H9 (cell line): Measurements from ENCODE around the gene ENOX2. TPM values are rescaled to one million over a fixed set of nuclear protein-coding genes. Genes with fewer than 3 reads are reported as not detected.
A peak's percentile ranks its signal among the peaks of the same experiment; 100 is the strongest.

Source experiments
- DNase-seq: peaks from one replicate; pipeline ENCODE4 v3.0.0-alpha.2; 2017
- H2AFZ ChIP-seq: one replicate; pipeline ENCODE4 v1.6.1; 2013; ENCODE audit warnings: mild to moderate bottlenecking, low read length, control low read depth, moderate library complexity
- H2AK5ac ChIP-seq: 2 replicates; pipeline ENCODE4 v1.6.1; 2013; ENCODE audit warnings: low read length, control low read depth, mixed read lengths; ENCODE audit not compliant: insufficient read length
- H2BK120ac ChIP-seq: one replicate; pipeline ENCODE4 v1.6.1; 2013; ENCODE audit warnings: low read depth, mild to moderate bottlenecking, low read length, control low read depth, inconsistent platforms; ENCODE audit not compliant: poor library complexity, severe bottlenecking
- H2BK12ac ChIP-seq: 2 replicates; pipeline ENCODE4 v1.6.1; 2013; ENCODE audit warnings: low read length, control low read depth, mixed read lengths, low read depth; ENCODE audit not compliant: insufficient read length
- H2BK15ac ChIP-seq: 2 replicates; pipeline ENCODE4 v1.6.1; 2013; ENCODE audit warnings: low read depth, low read length, control low read depth
- H2BK20ac ChIP-seq: one replicate; pipeline ENCODE4 v1.6.1; 2013; ENCODE audit warnings: low read depth, mild to moderate bottlenecking, low read length, control low read depth, inconsistent platforms; ENCODE audit not compliant: poor library complexity, severe bottlenecking
- H2BK5ac ChIP-seq: 2 replicates; pipeline ENCODE4 v1.6.1; 2013; ENCODE audit warnings: low read length, control low read depth, mixed read lengths; ENCODE audit not compliant: insufficient read length
- H3K14ac ChIP-seq: 2 replicates; pipeline ENCODE4 v1.6.1; 2013; ENCODE audit warnings: low read length, control low read depth; ENCODE audit not compliant: insufficient read depth
- H3K18ac ChIP-seq: 2 replicates; pipeline ENCODE4 v1.6.1; 2013; ENCODE audit warnings: low read depth, mild to moderate bottlenecking, mixed read lengths, low read length, control low read depth; ENCODE audit not compliant: insufficient read length
- H3K23ac ChIP-seq: 2 replicates; pipeline ENCODE4 v1.6.1; 2013; ENCODE audit warnings: low read length, control low read depth, mixed read lengths, low read depth; ENCODE audit not compliant: insufficient read length
- H3K23me2 ChIP-seq: 2 replicates; pipeline ENCODE4 v1.6.1; 2013; ENCODE audit warnings: low read depth, mild to moderate bottlenecking, mixed read lengths, low read length, control low read depth; ENCODE audit not compliant: insufficient read length, poor library complexity, severe bottlenecking
- H3K27ac ChIP-seq: 2 replicates; pipeline ENCODE4 v1.5.1; 2013; ENCODE audit warnings: low read length, control low read depth, mixed read lengths, low read depth; ENCODE audit not compliant: insufficient read length
- H3K27me3 ChIP-seq: 2 replicates; pipeline ENCODE4 v1.6.1; 2013; ENCODE audit warnings: low read length, control low read depth, inconsistent platforms; ENCODE audit not compliant: insufficient read depth
- H3K4ac ChIP-seq: 2 replicates; pipeline ENCODE4 v1.6.1; 2013; ENCODE audit warnings: low read depth, mild to moderate bottlenecking, control low read depth, inconsistent platforms, low read length, moderate library complexity
- H3K4me1 ChIP-seq: 2 replicates; pipeline ENCODE4 v1.6.1; 2013; ENCODE audit warnings: low read length, control low read depth, inconsistent platforms; ENCODE audit not compliant: insufficient read depth
- H3K4me2 ChIP-seq: 2 replicates; pipeline ENCODE4 v1.6.1; 2013; ENCODE audit warnings: low read length, control low read depth, mixed read lengths; ENCODE audit not compliant: insufficient read length, insufficient read depth
- H3K56ac ChIP-seq: 2 replicates; pipeline ENCODE4 v1.6.1; 2013; ENCODE audit warnings: low read depth, mild to moderate bottlenecking, mixed read lengths, low read length, control low read depth; ENCODE audit not compliant: insufficient read length
- H3K79me1 ChIP-seq: 2 replicates; pipeline ENCODE4 v1.6.1; 2013; ENCODE audit warnings: low read depth, mild to moderate bottlenecking, moderate library complexity, low read length, control low read depth, inconsistent platforms; ENCODE audit not compliant: insufficient read depth, poor library complexity, severe bottlenecking
- H3K79me2 ChIP-seq: 2 replicates; pipeline ENCODE4 v1.6.1; 2013; ENCODE audit warnings: low read length, control low read depth, inconsistent platforms; ENCODE audit not compliant: insufficient read depth
- H3K9ac ChIP-seq: 2 replicates; pipeline ENCODE4 v1.6.1; 2013; ENCODE audit warnings: low read length, control low read depth, mixed read lengths; ENCODE audit not compliant: insufficient read length; ENCODE audit errors: extremely low read depth
- H3K9me3 ChIP-seq: one replicate; pipeline ENCODE4 v1.6.1; 2013; ENCODE audit warnings: low read depth, low read length, inconsistent platforms; ENCODE audit not compliant: control insufficient read depth
- H3T11ph ChIP-seq: one replicate; pipeline ENCODE4 v1.6.1; 2013; ENCODE audit warnings: mild to moderate bottlenecking, low read length, control low read depth, inconsistent platforms
- H4K20me1 ChIP-seq: one replicate; pipeline ENCODE4 v1.6.1; 2013; ENCODE audit not compliant: control insufficient read depth, insufficient read length, insufficient read depth
- H4K5ac ChIP-seq: 2 replicates; pipeline ENCODE4 v1.6.1; 2013; ENCODE audit warnings: low read depth, mild to moderate bottlenecking, mixed read lengths, low read length, control low read depth; ENCODE audit not compliant: insufficient read length
- H4K8ac ChIP-seq: replicated peaks from 2 replicates; pipeline ENCODE4 v1.6.1; 2013; ENCODE audit warnings: low read length, control low read depth, mixed read lengths, low read depth; ENCODE audit not compliant: insufficient read length
- H4K91ac ChIP-seq: 2 replicates; pipeline ENCODE4 v1.6.1; 2013; ENCODE audit warnings: low read depth, mild to moderate bottlenecking, moderate library complexity, mixed read lengths, low read length, control low read depth; ENCODE audit not compliant: insufficient read length
- H3K27ac Mint-ChIP-seq, 3 experiments: 2 replicates in 2 of 3; 3 replicates in 1 of 3; pipeline ENCODE4 v1.8.0; 2020 to 2021; ENCODE audit warnings: mixed read lengths in 3 of 3, mild to moderate bottlenecking in 1 of 3, moderate library complexity in 1 of 3
- H3K27me3 Mint-ChIP-seq: 2 replicates; pipeline ENCODE4 v1.8.0; 2021; ENCODE audit warnings: low read depth, mild to moderate bottlenecking, moderate library complexity, mixed read lengths
- H3K36me3 Mint-ChIP-seq, 3 experiments: 2 replicates in 2 of 3; 3 replicates in 1 of 3; pipeline ENCODE4 v1.8.0; 2020 to 2021; ENCODE audit warnings: low read depth in 3 of 3, mixed read lengths in 3 of 3; ENCODE audit not compliant: insufficient read depth in 1 of 3
- H3K4me1 Mint-ChIP-seq, 2 experiments: 2 replicates each; pipeline ENCODE4 v1.8.0; 2020; ENCODE audit warnings: mixed read lengths in 2 of 2
- H3K4me3 Mint-ChIP-seq, 2 experiments: 2 replicates in 1 of 2; 3 replicates in 1 of 2; pipeline ENCODE4 v1.8.0; 2020 to 2021; ENCODE audit warnings: mild to moderate bottlenecking in 2 of 2, mixed read lengths in 2 of 2, moderate library complexity in 1 of 2
- H3K9me3 Mint-ChIP-seq, 2 experiments: 2 replicates in 1 of 2; 3 replicates in 1 of 2; pipeline ENCODE4 v1.8.0; 2020; ENCODE audit warnings: mild to moderate bottlenecking in 2 of 2, mixed read lengths in 2 of 2, moderate library complexity in 1 of 2
- WGBS: extraction: QIAGEN DNeasy Blood & Tissue Kit; methylation state at CpG from one replicate; pipeline ENCODE4 v1.1.7; 2013; ENCODE audit warnings: missing lambda C conversion rate, low lambda C conversion rate, mixed read lengths; ENCODE audit not compliant: insufficient read length; ENCODE audit errors: extremely low coverage; 5-methylcytosine and 5-hydroxymethylcytosine counted together
- total RNA-seq: library from RNA; stranded (reverse); gene quantifications from 2 replicates; pipeline ENCODE4 v1.2.1, GENCODE V29; 2021
- TF ChIP-seq, protein P1 (sequence below): fragments of 200-600 bp; sonication (generic); conservative IDR thresholded peaks from 3 replicates; pipeline ENCODE4 v1.8.0; 2021; ENCODE audit warnings: antibody characterized with exemption, mild to moderate bottlenecking

The ENOX2 gene
- total RNA-seq, 1 experiment from 2014 or later: 17.7 TPM

DNA sequence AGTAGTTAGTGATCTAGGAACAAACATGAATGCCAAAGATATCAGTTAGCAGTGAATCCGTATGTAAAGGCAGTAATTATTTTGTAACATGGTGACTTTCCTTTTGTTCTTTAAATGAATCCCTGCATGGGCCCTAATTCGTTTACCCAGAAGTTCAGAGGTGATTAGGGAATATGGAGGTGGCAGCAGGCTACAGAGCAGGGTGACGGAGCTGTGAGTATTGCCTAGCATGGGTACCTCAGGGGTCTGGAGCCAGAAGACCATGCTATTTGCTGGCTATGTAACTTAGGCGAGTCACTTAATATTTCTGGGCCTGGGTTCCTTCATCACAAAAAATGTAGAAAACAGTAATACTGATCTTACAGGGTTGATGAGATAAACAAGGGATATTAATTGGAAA, 184.9 kb downstream of the ENOX2 start:
- 0 out of 2 replicates have a peak, but pooled peaks cover 2% of the 10 kb centered on the region for H3K27me3 Mint-ChIP-seq
- peaks cover 34 to 48% of the 10 kb centered on the region in 2 experiments for H3K4me1 Mint-ChIP-seq
- H3K9ac ChIP-seq: no peak overlapping the region
- no peak for DNase-seq
- H3K27ac ChIP-seq: no peak overlapping the region
- peaks cover 4% of the 10 kb centered on the region; the same call in 1 of the 2 replicates for H3K4me1 ChIP-seq
- no peak overlapping the region for H3T11ph ChIP-seq
- peak overlapping the region; percentile 39 for H3K4me2 ChIP-seq
- H4K8ac ChIP-seq: no peak overlapping the region
- no peak overlapping the region for H2AK5ac ChIP-seq
- H3K4ac ChIP-seq: no peak overlapping the region
- no peak overlapping the region for H2AFZ ChIP-seq
- H2BK20ac ChIP-seq: no peak overlapping the region
- H2BK12ac ChIP-seq: no peak overlapping the region
- no peaks in the 10 kb centered on the region for H3K79me1 ChIP-seq
- no peaks in the 10 kb centered on the region for H3K9me3 Mint-ChIP-seq
- H4K5ac ChIP-seq: no peak overlapping the region
- H3K9me3 ChIP-seq: no peaks in the 10 kb centered on the region
- H2BK15ac ChIP-seq: no peak overlapping the region
- no peak overlapping the region for H3K23ac ChIP-seq
- H3K36me3 Mint-ChIP-seq: no peaks in the 10 kb centered on the region
- no peak overlapping the region for H3K27ac Mint-ChIP-seq
- H3K14ac ChIP-seq: no peak overlapping the region
- H2BK5ac ChIP-seq: no peak overlapping the region
- no peaks in the 10 kb centered on the region for H3K79me2 ChIP-seq
- no peak overlapping the region for H3K18ac ChIP-seq
- no CpG with 5 or more reads among the region's 4 CpGs for WGBS
- H4K20me1 ChIP-seq: no peaks in the 10 kb centered on the region
- peak overlapping the region in 1 of 2 experiments; percentile 63; a peak in 1 of 5 replicates for H3K4me3 Mint-ChIP-seq
- TF ChIP-seq, protein P1, sequence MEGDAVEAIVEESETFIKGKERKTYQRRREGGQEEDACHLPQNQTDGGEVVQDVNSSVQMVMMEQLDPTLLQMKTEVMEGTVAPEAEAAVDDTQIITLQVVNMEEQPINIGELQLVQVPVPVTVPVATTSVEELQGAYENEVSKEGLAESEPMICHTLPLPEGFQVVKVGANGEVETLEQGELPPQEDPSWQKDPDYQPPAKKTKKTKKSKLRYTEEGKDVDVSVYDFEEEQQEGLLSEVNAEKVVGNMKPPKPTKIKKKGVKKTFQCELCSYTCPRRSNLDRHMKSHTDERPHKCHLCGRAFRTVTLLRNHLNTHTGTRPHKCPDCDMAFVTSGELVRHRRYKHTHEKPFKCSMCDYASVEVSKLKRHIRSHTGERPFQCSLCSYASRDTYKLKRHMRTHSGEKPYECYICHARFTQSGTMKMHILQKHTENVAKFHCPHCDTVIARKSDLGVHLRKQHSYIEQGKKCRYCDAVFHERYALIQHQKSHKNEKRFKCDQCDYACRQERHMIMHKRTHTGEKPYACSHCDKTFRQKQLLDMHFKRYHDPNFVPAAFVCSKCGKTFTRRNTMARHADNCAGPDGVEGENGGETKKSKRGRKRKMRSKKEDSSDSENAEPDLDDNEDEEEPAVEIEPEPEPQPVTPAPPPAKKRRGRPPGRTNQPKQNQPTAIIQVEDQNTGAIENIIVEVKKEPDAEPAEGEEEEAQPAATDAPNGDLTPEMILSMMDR: no peak
- no peak overlapping the region for H3K56ac ChIP-seq
- no peak overlapping the region for H4K91ac ChIP-seq
- no peaks in the 10 kb centered on the region; the same call in 1 of the 2 replicates for H3K27me3 ChIP-seq
- no peaks in the 10 kb centered on the region for H3K23me2 ChIP-seq
- H2BK120ac ChIP-seq: no peak overlapping the region
